MV-4-11 (cell line): ENCODE measurements around the gene REXO1.

ENCODE experiments used
- DNase-seq: peaks from one replicate; lab custom pipeline; 2025; lab: John Stamatoyannopoulos, UW

Gene REXO1

GRCh38 chr19:1790054-1790792, 58.1 kb downstream of the REXO1 start:
- no peak for DNase-seq

DNA sequence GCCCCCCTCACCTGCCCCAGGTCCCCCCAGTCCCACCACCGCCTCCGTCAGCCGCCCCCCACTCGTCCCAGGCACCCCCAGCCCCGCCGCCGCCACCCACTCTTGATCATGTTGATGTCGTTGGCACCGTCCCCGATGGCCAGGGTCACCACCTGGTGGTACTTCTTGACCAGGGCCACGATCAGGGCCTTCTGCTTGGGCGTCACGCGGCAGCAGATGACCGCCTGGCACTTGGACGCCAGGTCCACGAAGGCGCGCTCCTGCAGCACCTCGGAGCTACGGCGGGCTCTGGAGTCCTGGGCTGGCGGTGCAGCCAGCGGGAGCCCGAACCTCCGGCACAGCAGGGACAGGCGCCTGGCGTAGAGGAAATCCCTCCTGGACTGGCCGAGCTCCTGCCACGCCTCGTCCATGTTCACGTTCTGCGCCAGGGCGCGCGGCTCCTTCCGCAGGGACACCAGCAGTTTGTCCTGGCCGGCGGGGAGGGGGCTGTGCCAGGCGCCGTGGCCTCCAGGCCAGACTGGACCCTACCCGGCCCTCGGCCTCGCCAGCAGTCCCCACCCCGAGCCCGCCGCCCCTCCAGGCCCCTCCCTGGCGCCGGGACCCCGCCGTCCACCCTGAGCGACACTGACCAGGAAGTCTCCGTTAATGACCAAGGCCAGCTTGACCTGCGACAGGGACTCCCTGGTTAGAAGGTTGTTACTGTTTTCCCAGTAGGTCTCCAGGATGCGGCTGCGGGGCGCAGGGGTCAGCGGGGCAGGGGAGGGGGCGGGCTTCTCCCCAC, 58.8 kb downstream of the REXO1 start:
- DNase-seq = no peak

- DNase-seq = no peak
These were observed 61.2 kb downstream of the REXO1 start for GRCh38 chr19:1787116-1787515.

- DNase-seq = no peak
These were observed 61.6 kb downstream of the REXO1 start for GRCh38 chr19:1786668-1787067.

DNA sequence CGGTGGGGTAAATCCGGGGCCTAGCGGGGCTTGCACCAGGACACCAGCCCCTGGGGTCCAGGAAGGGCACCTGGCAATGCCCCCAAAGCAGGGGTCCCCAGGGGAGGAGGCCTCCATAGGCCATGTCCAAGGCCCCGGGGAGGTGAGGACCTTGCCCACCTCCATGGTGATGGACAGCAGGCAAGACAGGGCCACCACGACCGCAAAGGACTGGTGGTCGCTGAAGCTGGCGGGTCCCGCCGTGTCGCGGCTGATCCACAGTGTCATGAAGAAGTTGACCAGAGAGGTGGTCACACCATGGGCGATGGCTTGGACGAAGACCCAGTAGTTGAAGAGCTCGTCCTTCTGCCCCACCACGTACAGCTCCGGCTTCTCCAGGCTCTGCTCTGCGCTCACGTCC, 63.0 kb downstream of the REXO1 start:
- DNase-seq = no peak

- DNase-seq = peak; percentile 78
These were observed 64.4 kb downstream of the REXO1 start for GRCh38 chr19:1783874-1784273.

GRCh38 chr19:1783354-1783753, 64.9 kb downstream of the REXO1 start:
- no peak for DNase-seq

GRCh38 chr19:1782521-1782920, 65.8 kb downstream of the REXO1 start:
- DNase-seq = no peak

DNA sequence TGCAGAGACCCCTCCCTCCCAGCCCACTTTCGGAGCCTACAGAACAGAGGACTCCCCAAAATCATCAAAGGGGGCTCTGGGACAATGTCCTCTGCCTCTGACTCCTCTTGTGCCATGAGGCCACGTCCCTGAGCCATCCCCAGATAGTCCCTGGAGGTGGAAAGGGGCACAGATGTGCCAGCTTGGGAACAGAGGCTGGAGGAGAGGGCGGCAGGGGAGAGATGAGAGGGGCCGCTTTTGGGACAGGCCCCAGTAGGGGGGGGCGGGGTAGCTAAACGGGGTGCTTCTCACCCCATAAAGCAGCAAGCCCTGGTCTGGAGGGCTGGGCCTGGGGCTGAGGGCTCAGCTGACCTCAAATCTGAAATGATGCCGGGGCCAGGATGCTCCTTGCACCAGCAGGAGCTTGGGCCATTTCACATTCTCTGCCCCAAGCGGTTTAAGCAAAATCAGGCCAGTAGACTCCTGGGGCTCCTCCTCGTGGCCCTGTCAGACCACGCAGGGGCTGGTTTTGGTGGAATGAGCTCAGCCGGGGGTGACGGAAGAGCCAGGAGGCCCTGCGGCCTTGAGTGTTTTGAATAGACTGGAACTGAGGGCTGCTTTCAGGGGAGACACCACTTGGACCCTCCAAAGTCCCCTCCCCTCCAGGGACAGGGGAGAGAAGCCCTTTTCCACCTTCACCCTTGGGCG, 67.9 kb downstream of the REXO1 start:
- peak; percentile 18 for DNase-seq

DNA sequence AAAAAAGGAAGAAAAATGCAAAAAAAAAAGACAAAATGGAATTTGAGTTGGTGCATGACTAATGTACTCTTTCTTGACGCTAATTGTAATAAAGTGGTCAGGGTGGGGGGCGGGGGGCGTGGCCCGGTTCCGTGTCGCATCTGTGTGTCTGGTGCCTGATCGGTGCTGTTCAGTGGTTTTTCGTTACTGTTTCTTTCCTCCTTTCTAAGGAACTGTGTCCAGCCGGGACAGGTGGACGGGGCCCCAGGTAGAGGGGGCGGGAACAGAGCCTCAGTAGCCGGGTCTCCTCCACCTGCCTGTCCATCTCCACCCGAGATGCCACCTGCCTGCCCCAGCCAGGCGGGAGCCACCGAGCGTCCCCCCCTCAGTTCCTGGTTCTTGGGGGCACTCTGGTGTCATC, 68.7 kb downstream of the REXO1 start:
- no peak for DNase-seq

- no peak for DNase-seq
These were observed 71.1 kb downstream of the REXO1 start for GRCh38 chr19:1777149-1777548.

- no peak for DNase-seq
These were observed 71.6 kb downstream of the REXO1 start for GRCh38 chr19:1776606-1777147.

GRCh38 chr19:1775951-1776605, 72.2 kb downstream of the REXO1 start:
- no peak for DNase-seq

- DNase-seq = no peak
These were observed 73.1 kb downstream of the REXO1 start for GRCh38 chr19:1774989-1775772.

DNA sequence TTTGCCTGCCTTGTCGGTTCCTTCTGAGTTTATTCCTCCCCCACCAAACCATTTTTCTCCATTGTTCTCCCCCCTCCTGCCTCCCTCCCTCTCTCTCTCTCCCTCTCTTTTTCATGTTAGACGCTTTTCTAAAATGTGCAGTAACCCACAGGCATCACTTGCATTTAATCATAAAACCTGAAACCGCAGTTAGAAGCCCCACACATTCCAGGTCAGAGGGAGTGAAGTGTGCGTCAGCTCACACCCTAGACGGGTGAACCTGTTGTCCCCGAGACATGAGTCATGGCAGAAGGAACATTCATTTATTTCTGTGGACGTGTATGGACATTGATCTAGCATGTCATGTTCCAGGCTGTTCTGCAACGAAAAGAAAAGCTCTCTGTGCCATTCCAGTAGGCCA, 75.1 kb downstream of the REXO1 start:
- DNase-seq = no peak

- no peak for DNase-seq
These were observed 77.3 kb downstream of the REXO1 start for GRCh38 chr19:1770866-1771576.

DNA sequence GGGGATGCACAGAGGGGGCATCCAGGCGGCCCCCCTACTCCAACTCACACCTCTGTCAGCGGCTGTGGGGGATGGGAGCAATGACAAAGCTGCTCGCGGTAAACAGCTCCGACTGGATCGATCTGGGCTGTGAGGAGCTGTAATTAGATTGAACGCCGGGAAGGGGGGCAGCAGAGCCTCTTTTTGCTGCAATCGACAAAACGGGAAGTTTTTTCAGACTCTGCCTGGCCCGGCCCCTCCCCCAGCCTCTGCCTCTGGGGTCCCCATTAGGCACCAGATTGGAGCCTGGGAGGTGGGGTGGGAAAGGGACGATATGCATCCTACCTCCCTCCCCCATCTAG, 78.7 kb downstream of the REXO1 start:
- DNase-seq = no peak

- DNase-seq = no peak
These were observed 79.2 kb downstream of the REXO1 start for GRCh38 chr19:1768918-1769644.

DNA sequence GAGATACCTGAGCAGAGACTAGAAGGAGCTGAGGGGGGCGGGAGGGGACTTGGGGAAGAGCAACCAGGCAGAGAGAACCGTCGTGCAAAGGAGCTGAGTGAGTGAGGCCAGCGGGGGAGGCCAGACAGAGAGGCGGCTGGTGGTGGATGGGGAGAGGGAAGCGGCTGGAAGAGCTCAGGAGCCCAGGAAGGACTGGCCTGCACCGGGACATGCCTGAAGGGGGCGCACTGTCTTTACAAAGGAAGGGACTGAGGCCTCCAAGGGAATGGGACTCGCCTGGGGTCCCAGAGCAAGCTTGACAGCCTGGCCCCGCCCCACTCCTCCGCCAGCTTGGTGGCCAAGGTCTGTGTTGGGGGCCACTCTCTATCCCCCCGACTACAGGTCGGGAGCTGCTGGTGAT, 80.0 kb downstream of the REXO1 start:
- no peak for DNase-seq

GRCh38 chr19:1767464-1767933, 80.8 kb downstream of the REXO1 start:
- DNase-seq = no peak
